Colonic mucosa (tissue), 4 donors: ENCODE results near the gene HIF3A. TPM values are rescaled to one million over a fixed set of nuclear protein-coding genes. Genes with fewer than 3 reads are reported as not detected.
"Not testable (repeated sequence)": the region's sequence is repeated elsewhere in the genome, so short reads cannot be mapped to it uniquely, and the experiment has no call there.

Source experiments
- DNase-seq: peaks from one replicate; pipeline ENCODE4 v3.0.0-alpha.2; 2020
- H3K27ac ChIP-seq: fragments of 200-600 bp; one replicate; pipeline ENCODE4 v1.8.0; 2021
- H3K27me3 ChIP-seq: fragments of 200-600 bp; one replicate; pipeline ENCODE4 v1.8.0; 2021
- H3K36me3 ChIP-seq: fragments of 200-600 bp; one replicate; pipeline ENCODE4 v1.8.0; 2021
- H3K4me1 ChIP-seq: fragments of 200-600 bp; one replicate; pipeline ENCODE4 v1.8.0; 2021; ENCODE audit warnings: mild to moderate bottlenecking
- H3K4me3 ChIP-seq: fragments of 200-600 bp; one replicate; pipeline ENCODE4 v1.8.0; 2021
- H3K9ac ChIP-seq, 2 donors: one replicate each; pipeline ENCODE4 v1.7.0; 2013; ENCODE audit warnings: control low read depth in 2 of 2, low read depth in 2 of 2, low read length in 2 of 2
- H3K9me3 ChIP-seq: fragments of 200-600 bp; one replicate; pipeline ENCODE4 v1.8.0; 2021
- CTCF ChIP-seq: fragments of 200-600 bp; IDR thresholded peaks from one replicate; pipeline ENCODE4 v1.8.0; 2022; ENCODE audit warnings: antibody characterized with exemption, mild to moderate bottlenecking
- intact Hi-C: fragments of 100-400 bp; cut with DNase I; formaldehyde crosslinking; loops from one replicate; pipeline ENCODE4 v1.14.1; 2022
- total RNA-seq, 2 donors: library from RNA; stranded (reverse); fragmentation: NEBNext Ultra II Directional in 1 of 2; extraction: Animal tissue kit (Norgen Biotek cat#: 25700) in 1 of 2; gene quantifications; one replicate each; pipeline ENCODE4 v1.2.1, GENCODE V29; 2021
- donor health status: healthy.
- donor health status: DM: no; HTN: no; CAD: no.
- donor health status: DM: no; HTN: no; CAD: no.

HIF3A gene
- total RNA-seq, 2 donors from 2014 or later, result 5.7 to 7.1 TPM

GRCh38 chr19:46373491-46374359 is 76.9 kb downstream of the HIF3A start:
- Histone ChIP-seq H3K9ac (peak overlapping the region; percentile 50 to 61), H3K9me3 (no peaks in the 10 kb centered on the region), H3K27me3 (no peaks in the 10 kb centered on the region), H3K4me3 (no peak overlapping the region), H3K4me1 (peaks cover 17% of the 10 kb centered on the region), H3K27ac (peak overlapping the region; percentile 62), H3K36me3 (peaks cover 7% of the 10 kb centered on the region)
- no peak for TF ChIP-seq CTCF
- DNase-seq, result peak; percentile 95
- intact Hi-C loops, result no loop called here

DNA sequence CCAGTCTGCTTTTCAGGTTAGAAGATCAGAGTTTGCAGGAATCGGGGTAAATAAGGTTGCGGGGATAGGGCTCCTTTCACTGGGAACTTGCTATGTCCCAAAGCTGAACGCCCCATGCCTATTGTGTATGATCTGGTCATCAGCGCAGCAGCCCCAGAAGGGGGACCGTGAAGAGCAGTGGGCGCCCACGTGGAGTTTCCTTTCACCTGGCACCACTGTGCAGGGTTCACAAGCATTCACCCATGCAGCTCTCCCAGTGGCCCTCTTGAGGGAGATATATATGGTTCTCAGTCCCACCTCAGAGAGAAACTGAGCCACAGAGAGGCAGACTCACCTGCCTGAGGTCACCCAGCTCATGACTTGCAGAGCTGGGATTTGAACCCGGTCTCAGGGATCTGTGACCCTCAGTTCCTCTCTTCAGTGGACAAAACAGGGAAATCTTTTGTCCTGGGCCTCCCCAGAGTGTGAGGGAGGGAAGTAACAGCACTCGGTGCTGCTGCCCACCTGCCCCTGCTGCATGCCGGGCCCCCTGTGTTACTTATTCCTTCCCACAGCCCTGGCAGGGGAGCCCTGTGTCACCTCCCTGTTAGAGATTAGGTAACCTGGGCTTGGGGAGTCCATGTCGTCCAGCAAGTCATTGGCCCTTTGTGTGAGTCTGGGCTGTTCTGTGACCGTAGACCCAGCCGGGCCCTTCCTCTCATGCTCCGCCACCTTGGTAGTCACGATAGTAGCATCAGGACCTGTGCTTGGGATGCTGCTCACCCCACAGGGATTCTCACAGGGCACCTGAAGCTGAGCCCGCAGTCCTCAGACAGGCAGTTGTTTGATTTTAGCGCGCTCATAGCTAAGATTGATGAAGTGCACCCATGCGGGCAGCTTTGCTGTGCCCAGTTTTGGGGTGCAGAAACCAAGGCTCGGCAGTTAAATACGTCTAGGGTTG is 78.0 kb downstream of the HIF3A start:
- Histone ChIP-seq H3K4me1 (peaks cover 17% of the 10 kb centered on the region), H3K36me3 (peaks cover 7% of the 10 kb centered on the region), H3K27me3 (no peaks in the 10 kb centered on the region), H3K27ac (no peak overlapping the region), H3K4me3 (no peak overlapping the region), H3K9me3 (no peaks in the 10 kb centered on the region), H3K9ac (peak overlapping the region in 1 of 2 donors; percentile 50)
- intact Hi-C loops, result no loop called here
- no peak for DNase-seq
- no peak for TF ChIP-seq CTCF

DNA sequence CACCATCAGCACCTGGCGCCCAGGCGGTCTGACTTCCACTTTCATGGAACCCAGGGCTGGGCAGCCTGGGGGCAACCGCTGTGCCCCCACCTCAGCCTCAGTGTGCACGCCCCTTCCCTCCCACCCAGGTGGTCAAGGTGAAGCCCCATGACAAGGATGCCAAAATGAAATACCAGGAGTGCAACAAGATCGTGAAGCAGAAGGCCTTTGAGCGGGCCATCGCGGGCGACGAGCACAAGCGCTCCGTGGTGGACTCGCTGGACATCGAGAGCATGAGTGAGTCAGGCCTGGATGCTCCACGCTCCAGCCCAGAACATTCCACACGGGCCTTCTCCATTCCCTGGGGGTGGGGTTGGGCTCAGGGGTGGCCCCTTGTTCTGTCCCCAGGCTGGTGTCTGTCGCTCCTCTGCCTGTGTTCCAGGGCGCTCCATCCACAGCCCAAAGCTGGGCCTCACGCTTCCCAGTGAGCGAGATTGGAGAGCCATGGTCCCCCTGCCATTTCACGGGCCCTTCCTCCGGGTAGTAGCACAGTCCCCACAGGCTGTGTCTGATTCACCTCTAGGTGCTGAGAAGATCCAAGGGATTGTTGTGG is 78.7 kb downstream of the HIF3A start:
- intact Hi-C loops, H3K9me3 ChIP-seq, H3K9ac ChIP-seq, H3K36me3 ChIP-seq, H3K27me3 ChIP-seq, H3K4me3 ChIP-seq, DNase-seq, H3K27ac ChIP-seq: not testable (repeated sequence)
- peaks cover 17% of the 10 kb centered on the region for H3K4me1 ChIP-seq

GRCh38 chr19:46376241-46377153 is 79.7 kb downstream of the HIF3A start:
- Histone ChIP-seq H3K4me3 (no peak overlapping the region), H3K9ac (no peak overlapping the region), H3K27me3 (no peaks in the 10 kb centered on the region), H3K36me3 (peaks cover 7% of the 10 kb centered on the region), H3K9me3 (no peaks in the 10 kb centered on the region), H3K27ac (no peak overlapping the region), H3K4me1 (peaks cover 17% of the 10 kb centered on the region)
- no peak for TF ChIP-seq CTCF
- intact Hi-C loops, result no loop called here
- DNase-seq, result no peak

- DNase-seq, result no peak
- H3K9me3 ChIP-seq, result no peaks in the 10 kb centered on the region
- intact Hi-C loops, result no loop called here
- H3K9ac ChIP-seq, result no peak overlapping the region
- no peak for TF ChIP-seq CTCF
- H3K36me3 ChIP-seq, result peaks cover 7% of the 10 kb centered on the region
- peaks cover 10% of the 10 kb centered on the region for H3K4me1 ChIP-seq
- no peaks in the 10 kb centered on the region for H3K27me3 ChIP-seq
- H3K27ac ChIP-seq, result no peak overlapping the region
- no peak overlapping the region for H3K4me3 ChIP-seq
These were observed 81.4 kb downstream of the HIF3A start for GRCh38 chr19:46378268-46378667.
